ENCODE data around the gene ASS1.

DNA sequence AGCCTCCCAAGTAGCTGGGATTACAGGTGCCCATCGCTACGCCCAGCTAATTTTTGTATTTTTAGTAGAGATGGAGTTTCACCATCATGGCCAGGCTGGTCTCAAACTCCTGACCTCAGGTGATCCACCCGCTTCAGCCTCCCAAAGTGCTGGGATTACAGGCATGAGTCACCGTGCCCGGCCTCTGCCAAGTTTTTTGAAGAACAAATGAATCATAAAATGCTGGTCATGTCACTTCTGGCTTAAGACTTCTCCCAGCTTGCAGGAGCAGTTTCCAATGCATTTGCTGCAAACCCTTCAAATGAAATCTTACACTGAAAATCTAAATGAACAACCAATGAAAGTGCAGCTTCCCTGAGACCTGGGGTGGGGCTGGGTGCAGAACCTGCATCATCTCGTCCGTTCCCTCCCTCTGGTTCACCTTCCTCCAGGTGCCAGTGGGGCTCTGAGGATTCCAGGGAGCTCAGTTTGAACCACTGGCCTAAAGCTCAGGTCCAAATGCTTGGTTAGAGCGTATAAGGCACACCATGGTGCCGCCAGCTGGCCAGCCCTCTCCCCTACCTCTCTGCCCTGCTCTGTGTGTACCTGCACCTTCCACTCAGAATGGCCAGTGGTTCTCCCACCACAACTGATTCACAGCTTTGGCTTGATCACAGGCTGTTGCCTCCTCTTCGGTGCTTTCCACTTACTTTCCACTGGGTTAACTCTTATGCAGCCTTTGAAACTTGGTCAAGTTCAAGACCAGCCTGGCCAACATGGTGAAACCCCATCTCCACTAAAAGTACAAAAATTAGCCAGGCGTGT lies 94.9 kb downstream of the ASS1 start:
- TF ChIP-seq, protein P1, sequence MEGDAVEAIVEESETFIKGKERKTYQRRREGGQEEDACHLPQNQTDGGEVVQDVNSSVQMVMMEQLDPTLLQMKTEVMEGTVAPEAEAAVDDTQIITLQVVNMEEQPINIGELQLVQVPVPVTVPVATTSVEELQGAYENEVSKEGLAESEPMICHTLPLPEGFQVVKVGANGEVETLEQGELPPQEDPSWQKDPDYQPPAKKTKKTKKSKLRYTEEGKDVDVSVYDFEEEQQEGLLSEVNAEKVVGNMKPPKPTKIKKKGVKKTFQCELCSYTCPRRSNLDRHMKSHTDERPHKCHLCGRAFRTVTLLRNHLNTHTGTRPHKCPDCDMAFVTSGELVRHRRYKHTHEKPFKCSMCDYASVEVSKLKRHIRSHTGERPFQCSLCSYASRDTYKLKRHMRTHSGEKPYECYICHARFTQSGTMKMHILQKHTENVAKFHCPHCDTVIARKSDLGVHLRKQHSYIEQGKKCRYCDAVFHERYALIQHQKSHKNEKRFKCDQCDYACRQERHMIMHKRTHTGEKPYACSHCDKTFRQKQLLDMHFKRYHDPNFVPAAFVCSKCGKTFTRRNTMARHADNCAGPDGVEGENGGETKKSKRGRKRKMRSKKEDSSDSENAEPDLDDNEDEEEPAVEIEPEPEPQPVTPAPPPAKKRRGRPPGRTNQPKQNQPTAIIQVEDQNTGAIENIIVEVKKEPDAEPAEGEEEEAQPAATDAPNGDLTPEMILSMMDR (IDR thresholded peaks at IDR 0.05), result no peak
- TF ChIP-seq POLR2AphosphoS5 (IDR thresholded peaks at IDR 0.05) (peak; percentile 41), POLR2A (IDR thresholded peaks at IDR 0.05) (no peak), EP300 (IDR thresholded peaks at IDR 0.05) (no peak)
